ENCODE data around the gene DNM2.

DNA sequence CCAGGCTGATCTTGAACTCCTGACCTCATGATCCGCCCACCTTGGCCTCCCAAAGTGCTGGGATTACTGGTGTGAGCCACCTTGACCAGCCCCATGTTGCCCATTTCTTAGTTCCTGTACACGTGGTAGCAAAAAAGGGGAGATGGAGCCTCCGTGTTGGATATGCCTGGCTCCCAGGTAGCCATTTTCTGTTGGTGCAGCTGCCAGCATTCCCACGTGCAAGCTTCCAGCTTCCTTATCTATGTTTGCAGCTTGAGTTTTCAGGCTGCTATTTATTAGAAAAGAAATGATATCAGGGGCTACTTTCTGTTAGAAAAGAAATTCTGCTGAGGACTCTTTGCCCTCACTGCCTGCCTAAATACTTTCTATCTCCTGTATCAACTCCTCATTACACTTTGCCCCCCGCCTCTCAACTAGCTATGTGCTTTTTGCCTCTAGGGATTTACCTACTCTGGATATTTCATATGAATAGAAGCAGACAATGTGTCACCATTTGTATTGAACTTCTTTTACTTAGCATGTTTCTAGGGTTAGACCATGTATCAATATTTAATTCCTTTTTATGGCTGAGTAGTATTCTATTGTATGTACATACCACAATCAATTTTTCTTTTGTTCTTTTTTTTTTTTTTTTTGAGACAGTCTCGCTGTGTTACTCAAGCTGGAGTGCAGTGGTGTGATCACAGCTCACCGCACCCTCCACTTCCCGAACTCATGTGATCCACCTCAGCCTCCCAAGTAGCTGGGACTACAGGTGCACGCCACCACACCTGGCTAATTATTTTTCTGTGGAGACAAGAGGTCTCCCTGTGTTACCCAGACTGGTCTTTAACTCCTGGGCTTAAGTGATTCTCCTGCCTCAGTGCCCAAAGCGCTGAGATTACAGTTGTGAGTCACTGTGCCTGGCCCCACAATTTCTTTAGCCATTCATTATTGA lies 121.5 kb downstream of the DNM2 start:
- TF ChIP-seq, protein P1, sequence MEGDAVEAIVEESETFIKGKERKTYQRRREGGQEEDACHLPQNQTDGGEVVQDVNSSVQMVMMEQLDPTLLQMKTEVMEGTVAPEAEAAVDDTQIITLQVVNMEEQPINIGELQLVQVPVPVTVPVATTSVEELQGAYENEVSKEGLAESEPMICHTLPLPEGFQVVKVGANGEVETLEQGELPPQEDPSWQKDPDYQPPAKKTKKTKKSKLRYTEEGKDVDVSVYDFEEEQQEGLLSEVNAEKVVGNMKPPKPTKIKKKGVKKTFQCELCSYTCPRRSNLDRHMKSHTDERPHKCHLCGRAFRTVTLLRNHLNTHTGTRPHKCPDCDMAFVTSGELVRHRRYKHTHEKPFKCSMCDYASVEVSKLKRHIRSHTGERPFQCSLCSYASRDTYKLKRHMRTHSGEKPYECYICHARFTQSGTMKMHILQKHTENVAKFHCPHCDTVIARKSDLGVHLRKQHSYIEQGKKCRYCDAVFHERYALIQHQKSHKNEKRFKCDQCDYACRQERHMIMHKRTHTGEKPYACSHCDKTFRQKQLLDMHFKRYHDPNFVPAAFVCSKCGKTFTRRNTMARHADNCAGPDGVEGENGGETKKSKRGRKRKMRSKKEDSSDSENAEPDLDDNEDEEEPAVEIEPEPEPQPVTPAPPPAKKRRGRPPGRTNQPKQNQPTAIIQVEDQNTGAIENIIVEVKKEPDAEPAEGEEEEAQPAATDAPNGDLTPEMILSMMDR (IDR thresholded peaks at IDR 0.05), result no peak
- no peak for TF ChIP-seq POLR2A (IDR thresholded peaks at IDR 0.05)

Measured in lower leg skin (tissue), 3 donors.